AG09309 (cell line): Measurements from ENCODE around the gene PRPSAP2.
"Not testable (repeated sequence)": the region's sequence is repeated elsewhere in the genome, so short reads cannot be mapped to it uniquely, and the experiment has no call there.

Source experiments
- DNase-seq: peaks from one replicate; pipeline ENCODE4 v3.0.0-alpha.2; 2010; ENCODE audit warnings: low read depth
- H3K4me3 ChIP-seq: 2 replicates; pipeline ENCODE4 v1.5.1; 2011; ENCODE audit warnings: mild to moderate bottlenecking, low read depth, low read length, moderate library complexity; ENCODE audit not compliant: control insufficient read depth
- CTCF ChIP-seq: IDR thresholded peaks from 2 replicates; pipeline ENCODE4 v1.5.1; 2011; ENCODE audit warnings: mild to moderate bottlenecking, low read depth, low read length, inconsistent platforms; ENCODE audit not compliant: insufficient read depth, control insufficient read depth; ENCODE audit errors: missing control alignments

PRPSAP2 gene

GRCh38 chr17:18857864-18858566, at the start of gene PRPSAP2:
TSS of gene PRPSAP2 (plus strand) at chr17:18858131. CDS start at chr17:18865834, 7,703 bp downstream.
- H3K4me3 ChIP-seq, result peak within 1 kb of the TSS; percentile 51
- peak; percentile 55 for DNase-seq
- no peak for TF ChIP-seq CTCF

GRCh38 chr17:18815924-18816323, 42.0 kb upstream of the PRPSAP2 start:
- not testable (repeated sequence) for DNase-seq, H3K4me3 ChIP-seq

- peak; percentile 75 for DNase-seq
These were observed 41.2 kb upstream of the PRPSAP2 start for GRCh38 chr17:18816489-18817371.

GRCh38 chr17:18821430-18821829, 36.5 kb upstream of the PRPSAP2 start:
- not testable (repeated sequence) for DNase-seq, H3K4me3 ChIP-seq

More at GRCh38 chr17:18816489-18817371, 41.2 kb upstream of the PRPSAP2 start:
- not testable (repeated sequence) for H3K4me3 ChIP-seq
- peak; percentile 56 for TF ChIP-seq CTCF

GRCh38 chr17:18827613-18828012, 30.3 kb upstream of the PRPSAP2 start:
- H3K4me3 ChIP-seq, DNase-seq: not testable (repeated sequence)

GRCh38 chr17:18848501-18848900, 9.4 kb upstream of the PRPSAP2 start:
- H3K4me3 ChIP-seq, result no peak overlapping the region
- DNase-seq, result no peak
- no peak for TF ChIP-seq CTCF

- no peak overlapping the region for H3K4me3 ChIP-seq
- no peak for TF ChIP-seq CTCF
- DNase-seq, result no peak
These were observed 7.3 kb upstream of the PRPSAP2 start for GRCh38 chr17:18850679-18851078.

- no peak overlapping the region for H3K4me3 ChIP-seq
- no peak for TF ChIP-seq CTCF
- DNase-seq, result no peak
These were observed 6.7 kb upstream of the PRPSAP2 start for GRCh38 chr17:18851201-18851600.
